Right lobe of liver (tissue), 6 donors: ENCODE measurements around the gene GOLGA3. TPM values are rescaled to one million over a fixed set of nuclear protein-coding genes. Genes with fewer than 3 reads are reported as not detected.
"Not testable (repeated sequence)": the region's sequence is repeated elsewhere in the genome, so short reads cannot be mapped to it uniquely, and the experiment has no call there.

Experiments
- ATAC-seq, 4 donors: fragments of 200-7000 bp; cut with Tn5 transposase; one replicate each; pipeline ENCODE4 v1.9.1; 2020; ENCODE audit warnings: mild to moderate bottlenecking in 4 of 4, moderate library complexity in 4 of 4
- DNase-seq, 3 donors: peaks; one replicate each; pipeline ENCODE4 v3.0.0-alpha.2; 2020
- H3K27ac ChIP-seq, 3 donors: fragments of 200-600 bp; one replicate each; pipeline ENCODE4 v1.8.0; 2022
- H3K27me3 ChIP-seq, 2 donors: fragments of 200-600 bp; one replicate each; pipeline ENCODE4 v1.8.0; 2022
- H3K36me3 ChIP-seq, 4 donors: fragments of 200-600 bp; sonication (generic) in 1 of 4; one replicate each; pipeline versions ENCODE4 v1.5.1 to v1.8.0; 2017 to 2022; ENCODE audit warnings: control low read depth in 1 of 4
- H3K4me1 ChIP-seq, 4 donors: fragments of 200-600 bp; sonication (generic) in 1 of 4; one replicate each; pipeline versions ENCODE4 v1.5.1 to v1.8.0; 2017 to 2022; ENCODE audit warnings: control low read depth in 1 of 4
- H3K4me3 ChIP-seq, 3 donors: fragments of 200-600 bp; one replicate each; pipeline ENCODE4 v1.8.0; 2022
- H3K9me3 ChIP-seq, 4 donors: fragments of 200-600 bp; sonication (generic) in 1 of 4; one replicate each; pipeline versions ENCODE4 v1.5.1 to v1.8.0; 2017 to 2022; ENCODE audit warnings: control low read depth in 1 of 4
- POLR2A ChIP-seq: fragments of 450-650 bp; IDR thresholded peaks from one replicate; pipeline ENCODE4 v1.6.1; 2017; ENCODE audit warnings: antibody characterized with exemption, mild to moderate bottlenecking
- WGBS: methylation state at CpG from one replicate; pipeline ENCODE4 v1.1.6; 2018; ENCODE audit warnings: low coverage, low lambda C conversion rate; ENCODE audit not compliant: insufficient coverage; ENCODE audit errors: missing lambda C conversion rate; 5-methylcytosine and 5-hydroxymethylcytosine counted together
- intact Hi-C, 2 donors: fragments of 100-400 bp; cut with DNase I; formaldehyde crosslinking; loops; one replicate each; pipeline versions ENCODE4 v1.11.2 to v1.14.1; 2022
- total RNA-seq, 6 experiments: library from RNA; depleted of rRNA in 2 of 6; stranded (reverse); fragments of >200 nt in 2 of 6; fragmentation: NEBNext Ultra II Directional in 3 of 6; extraction: Animal tissue kit (Norgen Biotek cat#: 25700) in 3 of 6; gene quantifications; one replicate each; pipeline versions ENCODE4 v1.1.0 to v1.2.4, GENCODE V29; 2016 to 2023
- TF ChIP-seq, protein P1 (sequence below), 4 donors: fragments of 200-600 bp in 3 of 4; fragments of 450-650 bp in 1 of 4; IDR thresholded peaks; one replicate each; pipeline versions ENCODE4 v1.5.1 to v1.8.0; 2016 to 2022; ENCODE audit warnings: antibody characterized with exemption in 4 of 4, mild to moderate bottlenecking in 2 of 4
- donor health status: DM: no; HTN: yes; CAD: no.
- donor health status: DM: no; HTN: no; CAD: no.
- donor health status: DM: no; HTN: no; CAD: no.
- donor health status: DM: no; HTN: yes; CAD: no.
- donor health status: DM: no; HTN: yes; CAD: no.

GOLGA3 gene
- total RNA-seq, 6 experiments from 2014 or later = 15.7 to 37.5 (median 22.8) TPM

DNA sequence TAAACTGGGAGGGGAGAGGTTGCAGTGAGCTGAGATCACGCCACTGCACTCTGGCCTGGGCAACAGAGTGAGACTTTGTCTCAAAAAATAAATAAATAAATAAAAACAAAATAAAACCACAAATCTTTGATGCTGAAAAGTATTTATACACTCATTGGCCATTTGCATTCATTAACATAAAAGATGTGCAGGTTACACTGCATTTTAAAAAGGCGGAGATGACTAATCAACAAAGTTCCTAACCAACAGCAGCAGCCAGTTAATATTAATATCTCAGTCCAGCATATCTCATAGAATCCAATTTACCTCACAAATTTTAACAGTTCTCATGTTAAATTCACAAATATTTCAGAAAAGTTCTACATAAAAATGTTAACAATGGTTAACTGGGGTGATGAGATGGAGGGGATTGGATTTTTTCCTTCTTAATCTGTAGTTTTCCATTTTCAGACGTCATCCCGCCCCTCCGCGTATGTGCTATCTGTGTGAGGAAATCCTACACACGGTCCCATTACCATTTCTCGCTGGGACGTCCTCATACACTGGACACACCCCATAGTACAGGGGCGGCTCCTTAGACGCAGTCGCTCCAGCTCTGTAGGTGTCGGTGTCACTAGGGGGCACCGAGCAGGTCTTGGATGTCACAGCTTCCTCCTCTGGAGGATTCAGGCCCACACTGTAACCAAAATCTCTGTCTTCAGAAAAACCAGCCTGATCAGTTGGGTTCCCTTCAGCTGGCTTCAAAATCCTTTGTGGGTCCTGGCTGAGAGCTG, 74.3 kb downstream of the GOLGA3 start:
- DNase-seq = no peak
- no peak overlapping the region for H3K4me3 ChIP-seq
- peaks cover 0 to 45% (median 25%) of the 10 kb centered on the region in 4 donors for H3K36me3 ChIP-seq
- WGBS = 81% methylated on average over 10 of the region's 14 CpGs
- H3K27ac ChIP-seq = no peak overlapping the region
- no peak for ATAC-seq
- intact Hi-C loops = no loop called here
- no peak for TF ChIP-seq POLR2A
- TF ChIP-seq, protein P1, sequence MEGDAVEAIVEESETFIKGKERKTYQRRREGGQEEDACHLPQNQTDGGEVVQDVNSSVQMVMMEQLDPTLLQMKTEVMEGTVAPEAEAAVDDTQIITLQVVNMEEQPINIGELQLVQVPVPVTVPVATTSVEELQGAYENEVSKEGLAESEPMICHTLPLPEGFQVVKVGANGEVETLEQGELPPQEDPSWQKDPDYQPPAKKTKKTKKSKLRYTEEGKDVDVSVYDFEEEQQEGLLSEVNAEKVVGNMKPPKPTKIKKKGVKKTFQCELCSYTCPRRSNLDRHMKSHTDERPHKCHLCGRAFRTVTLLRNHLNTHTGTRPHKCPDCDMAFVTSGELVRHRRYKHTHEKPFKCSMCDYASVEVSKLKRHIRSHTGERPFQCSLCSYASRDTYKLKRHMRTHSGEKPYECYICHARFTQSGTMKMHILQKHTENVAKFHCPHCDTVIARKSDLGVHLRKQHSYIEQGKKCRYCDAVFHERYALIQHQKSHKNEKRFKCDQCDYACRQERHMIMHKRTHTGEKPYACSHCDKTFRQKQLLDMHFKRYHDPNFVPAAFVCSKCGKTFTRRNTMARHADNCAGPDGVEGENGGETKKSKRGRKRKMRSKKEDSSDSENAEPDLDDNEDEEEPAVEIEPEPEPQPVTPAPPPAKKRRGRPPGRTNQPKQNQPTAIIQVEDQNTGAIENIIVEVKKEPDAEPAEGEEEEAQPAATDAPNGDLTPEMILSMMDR (IDR thresholded peaks at IDR 0.05) = no peak
- H3K9me3 ChIP-seq = no peaks in the 10 kb centered on the region
- H3K27me3 ChIP-seq = no peaks in the 10 kb centered on the region
- no peaks in the 10 kb centered on the region for H3K4me1 ChIP-seq

DNA sequence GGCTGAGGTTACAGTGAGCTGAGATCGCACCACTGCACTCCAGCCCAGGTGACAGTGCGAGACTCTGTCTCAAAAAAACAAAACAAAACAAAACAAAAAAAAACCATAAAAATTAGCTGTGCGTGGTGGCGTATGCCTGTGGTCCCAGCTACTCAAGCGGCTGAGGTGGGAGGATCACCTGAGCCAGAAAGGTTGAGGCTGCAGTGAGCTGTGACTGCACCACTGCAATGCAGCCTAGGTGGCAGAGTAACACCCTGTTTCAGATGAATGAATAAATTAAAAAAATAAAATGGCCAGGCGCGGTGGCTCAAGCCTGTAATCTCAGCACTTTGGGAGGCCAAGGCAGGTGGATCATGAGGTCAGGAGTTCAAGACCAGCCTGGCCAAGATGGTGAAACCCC, 75.0 kb downstream of the GOLGA3 start:
- intact Hi-C loops, H3K4me1 ChIP-seq, DNase-seq, H3K27me3 ChIP-seq, H3K9me3 ChIP-seq, ATAC-seq, H3K27ac ChIP-seq, H3K4me3 ChIP-seq: not testable (repeated sequence)
- 100% methylated on average over 5 of the region's 7 CpGs for WGBS
- H3K36me3 ChIP-seq = peaks cover 0 to 52% (median 28%) of the 10 kb centered on the region in 4 donors

GRCh38 chr12:132748319-132748718, 80.3 kb downstream of the GOLGA3 start:
- no peaks in the 10 kb centered on the region for H3K4me1 ChIP-seq
- no peak overlapping the region for H3K4me3 ChIP-seq
- peaks cover 7 to 87% (median 36%) of the 10 kb centered on the region in 4 donors for H3K36me3 ChIP-seq
- H3K9me3 ChIP-seq = no peaks in the 10 kb centered on the region
- DNase-seq (peak in 1 of 3 donors; percentile 8), ATAC-seq (no peak)
- no peak for TF ChIP-seq POLR2A
- TF ChIP-seq, protein P1 (IDR thresholded peaks at IDR 0.05) = no peak
- no CpG with 5 or more reads among the region's 10 CpGs for WGBS
- no peak overlapping the region for H3K27ac ChIP-seq
- no peaks in the 10 kb centered on the region for H3K27me3 ChIP-seq
- intact Hi-C loops = no loop called here

- H3K27ac ChIP-seq = no peak overlapping the region
- intact Hi-C loops = no loop called here
- no peaks in the 10 kb centered on the region for H3K27me3 ChIP-seq
- H3K36me3 ChIP-seq = peaks cover 7 to 87% (median 34%) of the 10 kb centered on the region in 4 donors
- DNase-seq (peak in 1 of 3 donors; percentile 5), ATAC-seq (no peak)
- H3K9me3 ChIP-seq = no peaks in the 10 kb centered on the region
- WGBS = no CpG with 5 or more reads among the region's 22 CpGs
- TF ChIP-seq, protein P1 (IDR thresholded peaks at IDR 0.05) = no peak
- no peak for TF ChIP-seq POLR2A
- no peak overlapping the region for H3K4me3 ChIP-seq
- H3K4me1 ChIP-seq = no peaks in the 10 kb centered on the region
Measured at GRCh38 chr12:132747896-132748295, 80.8 kb downstream of the GOLGA3 start.

DNA sequence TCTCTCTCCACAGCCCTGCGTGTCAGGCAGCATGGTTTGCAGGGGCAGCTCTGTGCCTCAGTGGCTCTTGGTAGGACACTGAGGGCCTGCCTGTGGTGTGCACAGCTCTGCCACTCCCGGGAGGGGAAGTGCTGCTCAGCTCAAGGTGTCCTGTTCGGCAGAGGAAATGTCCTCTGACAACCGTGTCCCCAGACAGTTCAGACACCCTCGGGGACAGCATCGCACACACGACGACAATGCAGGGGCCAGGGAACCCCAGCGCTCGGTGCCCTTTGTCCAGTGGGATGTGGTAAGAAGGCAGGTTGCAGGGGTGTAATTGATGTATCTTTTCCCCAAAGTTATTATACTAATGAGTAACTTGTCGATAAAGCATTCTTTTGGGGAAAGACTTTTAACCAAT, 81.3 kb downstream of the GOLGA3 start:
- intact Hi-C loops = no loop called here

More for the DNA sequence above, 81.3 kb downstream of the GOLGA3 start:
- Histone ChIP-seq H3K27ac (no peak overlapping the region), H3K36me3 (peaks cover 7 to 87% (median 33%) of the 10 kb centered on the region in 4 donors), H3K4me3 (no peak overlapping the region), H3K27me3 (no peaks in the 10 kb centered on the region), H3K4me1 (no peaks in the 10 kb centered on the region), H3K9me3 (no peaks in the 10 kb centered on the region)
- no peak for ATAC-seq
- WGBS = 97% methylated on average over 9 of the region's 11 CpGs
- peak in 1 of 3 donors; percentile 7 for DNase-seq
- TF ChIP-seq, protein P1 (IDR thresholded peaks at IDR 0.05) = no peak
- TF ChIP-seq POLR2A = no peak
